H1 (cell line): Measurements from ENCODE around the gene NR5A2. TPM values are rescaled to one million over a fixed set of nuclear protein-coding genes. Genes with fewer than 3 reads are reported as not detected.

Experiments
- CTCF ChIA-PET: fragments of 300-600 bp; sonication (Branson Sonifier 250); formaldehyde crosslinking; loops from one replicate; lab custom pipeline; 2021; ENCODE audit not compliant: partially characterized antibody; lab: Charles Lee
- POLR2A ChIA-PET: fragments of 300-600 bp; sonication (Branson Sonifier 250); formaldehyde crosslinking; loops from one replicate; lab custom pipeline; 2021; ENCODE audit warnings: inconsistent platforms; ENCODE audit not compliant: partially characterized antibody; lab: Charles Lee
- DNase-seq, 2 experiments: peaks; one replicate each; pipeline versions ENCODE4 v3.0.0 to v3.0.0-alpha.2; 2010 to 2022; ENCODE audit warnings: low spot score in 2 of 2, low read depth in 1 of 2, mixed read lengths in 1 of 2
- FAIRE-seq: peaks from 2 replicates; lab custom pipeline; 2011; peaks lifted over from hg19 to GRCh38; lab: Jason Lieb, UNC
- H2AFZ ChIP-seq: 2 replicates; pipeline ENCODE4 v1.8.1; 2012; ENCODE audit warnings: low read length, inconsistent platforms
- H2AK5ac ChIP-seq: 2 replicates; pipeline ENCODE4 v1.6.1; 2013; ENCODE audit warnings: low read depth, low read length
- H2BK120ac ChIP-seq: replicated peaks from 2 replicates; pipeline ENCODE3; 2013; ENCODE audit warnings: low read depth, low read length, inconsistent platforms
- H2BK12ac ChIP-seq: 2 replicates; pipeline ENCODE4 v1.6.1; 2013; ENCODE audit warnings: low read depth, low read length
- H2BK15ac ChIP-seq: 2 replicates; pipeline ENCODE4 v1.6.1; 2013; ENCODE audit warnings: low read length
- H2BK20ac ChIP-seq: 2 replicates; pipeline ENCODE4 v1.6.1; 2013; ENCODE audit warnings: low read length
- H2BK5ac ChIP-seq: 2 replicates; pipeline ENCODE4 v1.6.1; 2013; ENCODE audit warnings: low read depth, low read length
- H3K14ac ChIP-seq: 2 replicates; pipeline ENCODE4 v1.6.1; 2013; ENCODE audit warnings: inconsistent platforms; ENCODE audit not compliant: insufficient read length
- H3K18ac ChIP-seq: 2 replicates; pipeline ENCODE4 v1.6.1; 2013; ENCODE audit warnings: low read length; ENCODE audit errors: extremely low read depth
- H3K23ac ChIP-seq: 2 replicates; pipeline ENCODE4 v1.6.1; 2013; ENCODE audit warnings: inconsistent platforms; ENCODE audit not compliant: insufficient read length
- H3K23me2 ChIP-seq: 2 replicates; pipeline ENCODE4 v1.6.1; 2013; ENCODE audit warnings: low read depth, low read length
- H3K27ac ChIP-seq: 2 replicates; pipeline ENCODE4 v1.6.1; 2011; ENCODE audit warnings: low read depth, low read length, inconsistent platforms
- H3K27me3 ChIP-seq, 4 experiments: replicated peaks in 1 of 4; 1 replicate in 1 of 4; 2 replicates in 3 of 4; pipeline versions ENCODE4 v1.6.1 to v1.8.1; 2011 to 2013; ENCODE audit warnings: low read length in 3 of 4, mild to moderate bottlenecking in 3 of 4, inconsistent platforms in 2 of 4, mixed read lengths in 2 of 4, moderate library complexity in 1 of 4; ENCODE audit not compliant: control insufficient read depth in 3 of 4, insufficient read depth in 3 of 4; ENCODE audit errors: extremely low read depth in 1 of 4
- H3K36me3 ChIP-seq, 4 experiments: 2 replicates each; pipeline versions ENCODE4 v1.6.1 to v1.8.1; 2011 to 2013; ENCODE audit warnings: mild to moderate bottlenecking in 4 of 4, low read length in 3 of 4, moderate library complexity in 2 of 4, control low read depth in 1 of 4, inconsistent platforms in 1 of 4; ENCODE audit not compliant: insufficient read depth in 4 of 4, control insufficient read depth in 2 of 4
- H3K4ac ChIP-seq: replicated peaks from 2 replicates; pipeline ENCODE3; 2013; ENCODE audit warnings: low read length, low read depth, mixed read lengths, inconsistent platforms; ENCODE audit not compliant: insufficient read length
- H3K4me1 ChIP-seq, 4 experiments: replicated peaks in 1 of 4; 1 replicate in 1 of 4; 2 replicates in 3 of 4; pipeline versions ENCODE4 v1.6.1 to v1.8.1; 2011 to 2013; ENCODE audit warnings: low read length in 3 of 4, inconsistent platforms in 2 of 4, mixed read lengths in 1 of 4; ENCODE audit not compliant: insufficient read depth in 4 of 4, control insufficient read depth in 3 of 4
- H3K4me2 ChIP-seq, 2 experiments: 2 replicates each; pipeline versions ENCODE4 v1.6.1 to v1.8.1; 2011 to 2013; ENCODE audit warnings: low read depth in 2 of 2, low read length in 2 of 2, control low read depth in 1 of 2, inconsistent platforms in 1 of 2, mild to moderate bottlenecking in 1 of 2; ENCODE audit not compliant: insufficient read depth in 1 of 2
- H3K4me3 ChIP-seq, 4 experiments: fragments of 200-600, 300-600 bp in 1 of 4; sonication (generic), shearing (Covaris generic), sonication (Bioruptor Twin) in 1 of 4; 2 replicates each; pipeline versions ENCODE4 v1.5.1 to v1.8.1; 2011 to 2016; ENCODE audit warnings: low read length in 4 of 4, low read depth in 3 of 4, control low read depth in 2 of 4, inconsistent platforms in 2 of 4, mild to moderate bottlenecking in 2 of 4, mixed read lengths in 1 of 4, moderate library complexity in 1 of 4; ENCODE audit not compliant: insufficient read depth in 2 of 4; ENCODE audit errors: extremely low read depth in 1 of 4
- H3K56ac ChIP-seq: replicated peaks from 2 replicates; pipeline ENCODE3; 2013; ENCODE audit warnings: low read depth, mild to moderate bottlenecking, mixed read lengths, low read length, inconsistent platforms; ENCODE audit not compliant: insufficient read length
- H3K79me1 ChIP-seq: 2 replicates; pipeline ENCODE4 v1.6.1; 2013; ENCODE audit warnings: low read depth, low read length, control low read depth
- H3K79me2 ChIP-seq, 2 experiments: 2 replicates each; pipeline versions ENCODE4 v1.6.1 to v1.8.1; 2012 to 2013; ENCODE audit warnings: low read length in 2 of 2, mild to moderate bottlenecking in 2 of 2, inconsistent platforms in 1 of 2; ENCODE audit not compliant: insufficient read depth in 2 of 2, control insufficient read depth in 1 of 2
- H3K9ac ChIP-seq, 4 experiments: replicated peaks in 1 of 4; 1 replicate in 1 of 4; 2 replicates in 3 of 4; pipeline versions ENCODE4 v1.6.1 to v1.8.1; 2011 to 2013; ENCODE audit warnings: low read depth in 3 of 4, low read length in 3 of 4, control low read depth in 2 of 4, mild to moderate bottlenecking in 2 of 4, moderate library complexity in 2 of 4, inconsistent platforms in 1 of 4; ENCODE audit errors: extremely low read depth in 1 of 4
- H3K9me3 ChIP-seq, 2 experiments: 2 replicates each; pipeline versions ENCODE4 v1.6.1 to v1.8.1; 2012 to 2013; ENCODE audit warnings: mild to moderate bottlenecking in 2 of 2, moderate library complexity in 2 of 2, control low read depth in 1 of 2, inconsistent platforms in 1 of 2, low read depth in 1 of 2, low read length in 1 of 2, mixed read lengths in 1 of 2; ENCODE audit not compliant: insufficient read depth in 2 of 2
- H4K20me1 ChIP-seq, 2 experiments: replicated peaks in 1 of 2; 2 replicates each; pipeline versions ENCODE3 to v1.8.1; 2011 to 2013; ENCODE audit warnings: inconsistent platforms in 2 of 2, low read length in 2 of 2, mild to moderate bottlenecking in 1 of 2; ENCODE audit not compliant: insufficient read depth in 2 of 2, control insufficient read depth in 1 of 2
- H4K5ac ChIP-seq: 2 replicates; pipeline ENCODE4 v1.6.1; 2013; ENCODE audit warnings: low read length, low read depth, mixed read lengths, inconsistent platforms; ENCODE audit not compliant: insufficient read length
- H4K8ac ChIP-seq: 2 replicates; pipeline ENCODE4 v1.8.0; 2013; ENCODE audit warnings: mild to moderate bottlenecking, moderate library complexity, low read length, inconsistent platforms; ENCODE audit not compliant: insufficient read depth; ENCODE audit errors: extremely low read depth
- H4K91ac ChIP-seq: replicated peaks from 2 replicates; pipeline ENCODE3; 2013; ENCODE audit warnings: low read length, mixed read lengths, inconsistent platforms; ENCODE audit not compliant: insufficient read length
- BACH1 ChIP-seq: IDR thresholded peaks from 2 replicates; pipeline ENCODE4 v1.6.1; 2012; ENCODE audit warnings: low read length, improper control_type of control experiment
- CBX8 ChIP-seq: fragments of 300-800, 300-1000 bp; sonication (generic); IDR thresholded peaks from 2 replicates; pipeline ENCODE4 v1.7.1; 2016; ENCODE audit warnings: low read depth, low read length, borderline replicate concordance
- EGR1 ChIP-seq: IDR thresholded peaks from 2 replicates; pipeline ENCODE4 v1.6.1; 2011; ENCODE audit warnings: low read depth, low read length, borderline replicate concordance
- GTF2F1 ChIP-seq: IDR thresholded peaks from 2 replicates; pipeline ENCODE4 v1.6.1; 2012; ENCODE audit warnings: low read depth, low read length, improper control_type of control experiment, borderline replicate concordance
- JUND ChIP-seq: IDR thresholded peaks from 2 replicates; pipeline ENCODE4 v1.6.1; 2011; ENCODE audit warnings: mild to moderate bottlenecking, improper control_type of control experiment, low read length
- KDM4A ChIP-seq: IDR thresholded peaks from one replicate; pipeline ENCODE4 v1.7.1; 2012; ENCODE audit warnings: low read depth, mild to moderate bottlenecking, moderate library complexity, low read length, inconsistent platforms; ENCODE audit not compliant: severe bottlenecking
- RFX5 ChIP-seq: IDR thresholded peaks from 2 replicates; pipeline ENCODE4 v1.6.1; 2011; ENCODE audit warnings: low read depth, low read length, improper control_type of control experiment, borderline replicate concordance
- SAP30 ChIP-seq: fragments of 300-600 bp; sonication (generic); IDR thresholded peaks from 2 replicates; pipeline ENCODE4 v1.7.1; 2012; ENCODE audit warnings: low read length, moderate library complexity, mild to moderate bottlenecking, inconsistent platforms; ENCODE audit not compliant: insufficient read depth, insufficient replicate concordance
- SIN3A ChIP-seq, 2 experiments: IDR thresholded peaks in 1 of 2; conservative IDR thresholded peaks in 1 of 2; 2 replicates each; pipeline ENCODE4 v1.6.1; 2011 to 2012; ENCODE audit warnings: low read length in 2 of 2, improper control_type of control experiment in 1 of 2, low read depth in 1 of 2, mild to moderate bottlenecking in 1 of 2
- SRF ChIP-seq: IDR thresholded peaks from 2 replicates; pipeline ENCODE4 v1.6.1; 2011; ENCODE audit warnings: mild to moderate bottlenecking, low read depth, low read length, moderate library complexity
- SUZ12 ChIP-seq: fragments of 200-600 bp; sonication (generic); IDR thresholded peaks from 2 replicates; pipeline ENCODE4 v1.6.1; 2012; ENCODE audit warnings: mild to moderate bottlenecking, inconsistent platforms, low read length, moderate library complexity, mixed read lengths
- TAF1 ChIP-seq: IDR thresholded peaks from 2 replicates; pipeline ENCODE4 v1.6.1; 2011; ENCODE audit warnings: mild to moderate bottlenecking, low read depth, low read length
- TBP ChIP-seq: IDR thresholded peaks from 2 replicates; pipeline ENCODE4 v1.6.1; 2011; ENCODE audit warnings: low read depth, low read length, improper control_type of control experiment
- TEAD4 ChIP-seq: IDR thresholded peaks from 2 replicates; pipeline ENCODE4 v1.6.1; 2012; ENCODE audit warnings: low read depth, low read length, inconsistent platforms, mixed read lengths
- USF2 ChIP-seq: IDR thresholded peaks from 2 replicates; pipeline ENCODE4 v1.6.1; 2011; ENCODE audit warnings: low read length, improper control_type of control experiment
- polyA plus RNA-seq, 7 experiments: library from polyadenylated mRNA; depleted of rRNA in 3 of 7; stranded (reverse) in 5 of 7; unstranded in 2 of 7; fragments of >200 nt in 5 of 7; fragments of 200-250 nt in 2 of 7; gene quantifications; 1 replicate in 5 of 7; 2 replicates in 1 of 7; 4 replicates in 1 of 7; pipeline versions ENCODE4 v1.2.1 to v1.2.3, GENCODE V29; 2011 to 2013; ENCODE audit warnings: missing spikeins in 2 of 7, mixed read lengths in 2 of 7
- total RNA-seq: library from RNA; stranded (reverse); fragmentation: NEBNext Ultra II Directional; extraction: Animal tissue kit (Norgen Biotek cat#: 25700); gene quantifications from 2 replicates; pipeline ENCODE4 v1.2.1, GENCODE V29; 2021

NR5A2 gene
- total and polyA plus RNA-seq, 2 of the 8 experiments (the other 6 are each of a cell fraction or from before 2014, with no cell fraction given) = 1.7 to 11.6 TPM

GRCh38 chr1:200162877-200163276 lies 135.4 kb downstream of the NR5A2 start:
- H3K4me2 ChIP-seq = no peak overlapping the region
- no peak overlapping the region for H2BK20ac ChIP-seq
- FAIRE-seq (no peak), DNase-seq (no peak)
- H4K8ac ChIP-seq = no peak overlapping the region
- POLR2A ChIA-PET = no interaction called here
- no peak overlapping the region for H3K14ac ChIP-seq
- H3K36me3 ChIP-seq = no peaks in the 10 kb centered on the region; a peak in 1 of 8 replicates
- no peak overlapping the region for H3K4ac ChIP-seq
- no peaks in the 10 kb centered on the region for H4K20me1 ChIP-seq
- no peaks in the 10 kb centered on the region for H3K79me2 ChIP-seq
- H4K5ac ChIP-seq = no peak overlapping the region
- H3K23ac ChIP-seq = no peak overlapping the region
- H3K23me2 ChIP-seq = no peaks in the 10 kb centered on the region
- H2BK5ac ChIP-seq = no peak overlapping the region
- H2BK15ac ChIP-seq = no peak overlapping the region
- H3K56ac ChIP-seq = no peak overlapping the region
- no peak overlapping the region for H3K27ac ChIP-seq
- H2AFZ ChIP-seq = no peak overlapping the region
- no peak overlapping the region for H2BK12ac ChIP-seq
- H3K79me1 ChIP-seq = no peaks in the 10 kb centered on the region
- H4K91ac ChIP-seq = no peak overlapping the region
- no peak overlapping the region for H3K18ac ChIP-seq
- H3K4me3 ChIP-seq = no peak overlapping the region
- H3K27me3 ChIP-seq = peaks cover 0 to 1% (median 0%) of the 10 kb centered on the region in 4 experiments; a peak in 1 of 7 replicates
- H3K4me1 ChIP-seq = no peaks in the 10 kb centered on the region; a peak in 1 of 7 replicates
- no peak overlapping the region for H3K9ac ChIP-seq
- H2BK120ac ChIP-seq = no peak overlapping the region
- CTCF ChIA-PET = interaction anchor here (0.8 to 1.4 kb wide), 2 partner anchors 24 to 72 kb away, joined by 3 to 5 read pairs; no protein-coding TSS in a partner anchor
- H3K9me3 ChIP-seq = no peaks in the 10 kb centered on the region
- no peak overlapping the region for H2AK5ac ChIP-seq
- TF ChIP-seq SUZ12 (no peak), GTF2F1 (no peak), BACH1 (no peak), JUND (no peak), RFX5 (no peak), TBP (no peak), TEAD4 (no peak), TAF1 (no peak), SAP30 (no peak), EGR1 (no peak), KDM4A (no peak), SRF (no peak), USF2 (no peak), CBX8 (no peak), SIN3A (conservative IDR thresholded peaks at IDR 0.05 in 1 of 2, IDR thresholded peaks at IDR 0.05 in 1 of 2; ENCODE audit: low read depth in 1 of 2, low read length in 2 of 2) (no peak)
